Fibroblast of the aortic adventitia (primary cell): ENCODE results near the gene TLNRD1. TPM values are rescaled to one million over a fixed set of nuclear protein-coding genes. Genes with fewer than 3 reads are reported as not detected.

Experiments used
- DNase-seq: peaks from one replicate; pipeline ENCODE4 v3.0.0-alpha.2; 2010; ENCODE audit warnings: low read depth
- H3K4me3 ChIP-seq: 2 replicates; pipeline ENCODE4 v1.5.1; 2011; ENCODE audit warnings: low read depth, mild to moderate bottlenecking, control low read depth, low read length, moderate library complexity
- CTCF ChIP-seq: IDR thresholded peaks from 2 replicates; pipeline ENCODE4 v1.5.1; 2011; ENCODE audit warnings: mild to moderate bottlenecking, low read length, control low read depth, inconsistent platforms; ENCODE audit not compliant: insufficient read depth
- total RNA-seq: library from RNA; depleted of rRNA; stranded (reverse); fragments of >200 nt; gene quantifications from 2 replicates; pipeline ENCODE4 v1.2.3, GENCODE V29; 2012; ENCODE audit warnings: low replicate concordance

Gene TLNRD1
- total RNA-seq, 1 donor: 9.3 TPM

GRCh38 chr15:80970018-80970657 is 30.6 kb upstream of the TLNRD1 start:
- peak; percentile 78 for DNase-seq
- peak; percentile 72 for TF ChIP-seq CTCF
- no peak overlapping the region for H3K4me3 ChIP-seq

- H3K4me3 ChIP-seq: no peak overlapping the region
- no peak for DNase-seq
- no peak for TF ChIP-seq CTCF
Measured at GRCh38 chr15:80970658-80971057, 30.1 kb upstream of the TLNRD1 start.

- H3K4me3 ChIP-seq: no peak overlapping the region
- DNase-seq: no peak
- TF ChIP-seq CTCF: no peak
Measured at GRCh38 chr15:80971143-80971542, 29.6 kb upstream of the TLNRD1 start.

- DNase-seq: no peak
- TF ChIP-seq CTCF: no peak
- H3K4me3 ChIP-seq: no peak overlapping the region
Measured at GRCh38 chr15:80972276-80972675, 28.4 kb upstream of the TLNRD1 start.

- no peak overlapping the region for H3K4me3 ChIP-seq
- TF ChIP-seq CTCF: no peak
- no peak for DNase-seq
Measured at GRCh38 chr15:80974914-80975313, 25.8 kb upstream of the TLNRD1 start.

- DNase-seq: no peak
- no peak for TF ChIP-seq CTCF
- no peak overlapping the region for H3K4me3 ChIP-seq
Measured at GRCh38 chr15:80976851-80977250, 23.9 kb upstream of the TLNRD1 start.

- H3K4me3 ChIP-seq: no peak overlapping the region
- peak; percentile 72 for DNase-seq
- peak; percentile 72 for TF ChIP-seq CTCF
Measured at GRCh38 chr15:80977627-80978036, 23.1 kb upstream of the TLNRD1 start.
